ENCODE measurements around the gene HTRA1.

- TF ChIP-seq CTCF (conservative IDR thresholded peaks at IDR 0.05) = no peak
- TF ChIP-seq ZFX (IDR thresholded peaks at IDR 0.05) = no peak
Measured at GRCh38 chr10:122460891-122461293, 461 bp upstream of the HTRA1 start.

All from C4-2B (cell line).